T-helper 1 cell (primary cell): ENCODE results near the gene UNC119B.
"Not testable (repeated sequence)": the region's sequence is repeated elsewhere in the genome, so short reads cannot be mapped to it uniquely, and the experiment has no call there.

ENCODE experiments used
- DNase-seq, 5 donors: peaks; one replicate each; pipeline ENCODE4 v3.0.0-alpha.2; 2012 to 2020
- total RNA-seq, 4 donors: gene quantifications; one replicate each; lab custom pipeline; 2026; lab: John Stamatoyannopoulos, UW

The UNC119B gene
- 15.1 to 19.9 (median 16.9) reads per million in 4 donors for total RNA-seq

DNA sequence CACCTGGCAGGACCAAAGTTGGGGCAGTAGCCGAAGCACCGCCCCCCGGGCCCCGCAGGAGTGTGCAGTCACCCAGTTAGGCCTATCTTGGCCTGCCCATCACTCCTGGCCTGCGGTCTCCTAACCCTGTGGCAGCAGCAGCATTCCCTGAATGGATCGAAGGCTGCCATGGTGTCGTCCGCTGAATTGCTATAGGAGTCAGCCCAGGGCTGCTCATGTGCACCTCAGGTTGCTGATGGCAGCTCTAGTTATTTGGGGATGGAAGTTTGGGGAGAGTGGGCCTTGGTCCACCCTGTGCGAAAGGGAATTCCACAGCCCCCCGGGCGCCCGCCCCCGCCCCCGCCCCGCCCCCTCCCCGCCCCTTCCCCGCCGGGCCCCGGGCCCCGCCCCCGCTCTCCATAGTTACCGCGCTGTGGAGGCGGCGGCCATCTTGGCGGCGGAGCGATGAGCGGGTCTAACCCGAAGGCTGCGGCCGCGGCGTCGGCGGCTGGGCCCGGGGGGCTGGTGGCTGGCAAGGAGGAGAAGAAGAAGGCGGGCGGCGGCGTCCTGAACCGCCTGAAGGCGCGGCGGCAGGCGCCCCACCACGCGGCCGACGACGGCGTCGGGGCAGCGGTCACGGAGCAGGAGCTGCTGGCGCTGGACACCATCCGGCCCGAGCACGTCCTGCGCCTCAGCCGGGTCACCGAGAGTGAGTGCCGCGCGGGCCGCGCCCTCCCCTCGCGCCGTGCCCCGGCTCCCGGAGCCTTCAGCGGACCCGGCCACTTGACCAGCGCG lies at the start of gene UNC119B:
UNC119B (plus strand) TSS at position 428 of the 774 bp plus-strand sequence; CDS start at position 445, 17 bp downstream.
- peak; percentile 51 to 78 (median 66) for DNase-seq

DNA sequence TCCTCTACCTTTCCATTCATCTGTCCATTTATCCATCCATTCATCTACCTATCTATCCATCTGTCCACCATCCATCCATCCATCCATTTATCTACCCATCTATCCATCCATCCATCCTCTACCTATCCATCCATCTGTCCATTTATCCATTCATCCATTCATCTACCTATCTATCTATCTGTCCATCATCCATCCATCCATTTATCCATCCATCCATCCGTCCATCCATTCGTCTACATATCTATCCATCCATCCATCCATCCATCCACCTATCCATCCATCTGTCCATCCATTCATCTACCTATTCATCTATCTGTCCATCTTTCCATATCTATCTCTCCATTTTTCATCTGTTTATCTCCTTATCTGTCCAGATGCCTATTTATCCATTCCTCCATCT lies 48.8 kb upstream of the UNC119B start:
- no peak for DNase-seq

DNA sequence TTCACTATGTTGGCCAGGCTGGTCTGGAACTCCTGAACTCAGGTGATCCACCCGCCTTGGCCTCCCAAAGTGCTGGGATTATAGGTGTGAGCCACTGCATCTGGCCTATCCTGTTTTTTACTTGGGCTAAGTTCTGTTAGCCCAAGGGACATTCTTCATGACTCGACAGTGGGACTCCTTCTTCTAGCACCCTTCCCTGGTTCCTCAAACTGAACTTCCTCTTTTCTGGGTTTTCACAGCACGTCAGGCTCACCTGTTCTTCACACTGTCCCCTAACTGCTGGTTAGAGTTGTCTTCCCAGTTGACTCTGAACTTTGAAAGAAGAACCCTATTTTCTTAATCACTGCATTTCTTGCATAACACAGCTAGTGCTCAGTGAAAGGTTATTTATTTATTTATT lies 47.4 kb upstream of the UNC119B start:
- DNase-seq: no peak

DNA sequence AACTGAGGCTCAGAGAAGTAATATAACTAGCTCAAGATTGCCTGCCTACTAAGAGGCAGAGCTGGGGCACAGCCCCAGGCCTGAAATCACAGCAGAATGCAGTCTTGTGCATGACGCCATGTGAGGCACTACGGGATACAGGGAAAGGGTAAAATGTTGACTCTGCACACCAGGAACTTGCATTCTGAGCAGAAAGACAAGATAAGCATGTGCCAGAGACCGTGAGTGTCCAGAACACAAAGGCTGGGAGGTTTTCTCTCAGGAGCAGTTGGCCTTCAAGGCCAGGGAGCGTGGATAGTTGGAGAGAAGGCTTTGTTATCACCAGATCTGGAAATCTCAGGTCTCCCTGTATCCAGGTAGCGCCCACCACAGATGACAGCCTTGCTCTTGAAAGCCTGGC lies 46.5 kb upstream of the UNC119B start:
- DNase-seq: no peak

DNA sequence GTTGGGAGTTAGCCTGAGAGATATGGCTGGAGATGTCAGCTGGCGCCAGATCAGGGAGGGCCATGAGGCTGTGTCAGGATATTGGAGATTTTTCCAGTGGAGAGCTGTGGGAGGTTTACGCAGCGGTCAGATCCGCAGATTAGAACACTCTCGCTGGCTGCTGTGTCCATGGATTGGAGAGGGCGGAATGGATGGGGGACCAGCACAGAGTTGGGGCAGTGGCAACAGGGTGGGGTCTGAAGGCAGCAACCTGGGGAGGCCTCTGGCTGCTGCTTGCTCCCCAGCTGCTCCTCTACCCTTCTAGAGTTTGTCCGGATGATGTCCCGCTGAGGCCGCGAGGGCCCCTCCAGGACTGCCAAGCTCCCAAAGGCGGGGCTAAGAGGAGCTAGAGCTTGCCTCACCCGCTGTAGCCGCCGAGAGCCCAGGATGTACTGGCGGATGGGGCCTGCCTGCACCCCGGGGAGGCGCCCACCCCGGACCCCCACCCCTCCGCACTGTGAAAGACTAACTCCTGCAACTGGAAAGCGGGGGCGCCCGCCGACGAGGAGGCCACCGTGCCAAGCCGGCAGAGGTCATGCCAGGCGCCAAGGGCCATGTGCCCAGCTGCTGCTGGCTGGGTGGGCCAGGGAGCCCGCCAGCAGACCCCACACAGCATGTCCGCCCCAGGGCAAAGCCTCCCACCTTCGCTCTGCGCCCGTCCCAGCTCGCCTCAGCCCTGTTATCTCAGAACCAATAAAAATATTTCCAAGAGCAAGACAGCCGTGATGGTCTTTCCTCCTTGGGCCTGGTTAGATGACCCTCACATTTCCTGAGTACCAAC lies 43.5 kb upstream of the UNC119B start:
- no peak for DNase-seq

DNA sequence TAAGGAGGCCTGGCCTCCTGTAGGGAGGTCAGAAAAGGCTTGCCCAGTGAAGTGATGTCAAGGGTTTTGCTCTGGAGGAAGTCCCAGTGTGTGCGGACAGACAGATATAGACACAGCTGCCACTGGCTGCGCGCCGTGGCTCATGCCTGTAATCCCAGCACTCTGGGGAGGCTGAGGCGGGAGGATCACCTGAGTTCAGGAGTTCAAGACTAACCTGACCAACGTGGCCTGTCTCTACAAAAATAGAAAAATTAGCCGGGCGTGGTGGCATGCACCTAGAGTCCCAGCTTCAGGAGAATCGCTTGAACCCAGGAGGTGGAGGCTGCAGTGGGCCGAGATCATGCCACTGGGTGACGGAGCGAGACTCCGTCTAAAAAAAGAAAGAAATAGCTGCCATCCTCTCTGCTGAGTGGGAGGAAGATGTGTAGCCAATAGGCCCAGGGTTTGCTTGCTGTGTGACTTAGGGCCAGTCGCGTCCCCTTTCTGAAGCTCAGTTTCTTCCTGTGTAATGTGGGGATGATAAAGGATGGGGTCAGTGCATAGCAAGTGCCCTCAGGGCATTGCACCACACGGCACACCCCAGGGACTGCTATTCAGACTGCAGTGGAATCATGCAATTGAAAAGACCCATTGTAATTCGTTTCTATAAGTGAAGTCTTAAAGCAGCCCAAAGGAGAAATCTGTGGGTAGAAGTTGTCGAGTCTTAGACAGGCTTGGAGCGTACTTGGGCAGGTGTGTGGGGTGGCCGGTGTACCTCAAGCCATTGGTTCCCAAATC lies 42.0 kb upstream of the UNC119B start:
- no peak for DNase-seq

DNA sequence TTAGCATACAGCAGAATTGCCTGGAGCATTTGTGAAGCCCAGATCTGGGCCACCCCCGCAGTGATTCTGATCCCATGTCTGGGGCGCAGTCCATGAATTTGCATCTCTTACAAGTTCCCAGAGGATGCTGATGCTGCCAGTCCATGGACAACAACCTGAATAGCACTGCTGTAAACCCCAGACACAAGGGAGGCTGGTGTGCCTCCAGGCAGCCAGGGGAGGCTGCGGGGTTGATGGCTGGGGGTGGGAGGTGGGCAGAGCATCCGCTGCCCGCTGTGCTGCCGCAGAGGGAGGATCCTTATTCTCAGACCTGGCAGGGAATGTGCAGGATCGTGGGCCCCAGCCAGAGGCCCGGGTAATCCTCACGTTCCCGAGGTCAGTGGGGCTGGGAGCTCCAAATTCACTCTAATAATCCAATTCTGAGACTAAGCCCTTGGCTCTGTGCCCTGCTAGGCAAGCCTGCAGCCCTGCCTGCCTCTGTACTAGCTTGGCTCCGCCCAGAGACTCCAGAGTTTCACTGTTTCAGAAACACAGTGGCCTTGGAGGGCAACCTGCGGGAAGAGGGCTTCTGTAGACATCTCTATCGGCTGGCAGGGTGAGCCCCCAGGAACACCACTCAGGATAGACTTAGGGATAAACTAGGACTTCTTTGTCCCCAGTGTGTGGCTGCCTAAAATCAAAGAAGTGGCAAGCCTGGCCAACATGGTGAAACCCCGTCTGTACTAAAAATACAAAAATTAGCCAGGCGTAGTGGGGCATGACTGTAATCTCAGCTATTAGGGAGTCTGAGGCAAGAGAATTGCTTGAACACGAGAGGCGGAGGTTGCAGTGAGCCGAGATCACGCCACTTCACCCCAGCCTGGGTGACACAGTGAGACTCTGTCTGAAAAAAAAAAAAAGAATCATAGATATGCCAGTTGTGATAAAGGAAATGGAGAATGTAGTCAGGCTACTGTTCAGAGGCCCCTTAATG lies 41.1 kb upstream of the UNC119B start:
- DNase-seq: no peak

DNA sequence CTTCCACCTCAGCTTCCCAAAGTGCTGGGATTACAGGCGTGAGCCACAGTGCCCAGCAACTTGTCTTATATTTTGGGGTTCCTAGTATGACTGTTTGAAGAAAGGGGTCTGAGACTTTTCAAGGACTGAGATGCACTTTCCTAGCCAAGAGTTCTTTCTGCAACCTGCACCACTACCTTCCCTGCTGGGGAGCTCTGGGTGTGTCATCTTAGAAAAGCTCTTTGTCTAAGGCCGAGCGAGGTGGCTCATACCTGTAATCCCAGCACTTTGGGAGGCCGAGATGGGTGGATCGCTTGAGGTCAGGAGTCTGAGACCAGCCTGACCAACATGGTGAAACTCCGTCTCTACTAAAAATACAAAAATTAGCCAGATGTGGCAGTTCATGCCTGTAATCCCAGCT lies 40.0 kb upstream of the UNC119B start:
- DNase-seq: not testable (repeated sequence)

DNA sequence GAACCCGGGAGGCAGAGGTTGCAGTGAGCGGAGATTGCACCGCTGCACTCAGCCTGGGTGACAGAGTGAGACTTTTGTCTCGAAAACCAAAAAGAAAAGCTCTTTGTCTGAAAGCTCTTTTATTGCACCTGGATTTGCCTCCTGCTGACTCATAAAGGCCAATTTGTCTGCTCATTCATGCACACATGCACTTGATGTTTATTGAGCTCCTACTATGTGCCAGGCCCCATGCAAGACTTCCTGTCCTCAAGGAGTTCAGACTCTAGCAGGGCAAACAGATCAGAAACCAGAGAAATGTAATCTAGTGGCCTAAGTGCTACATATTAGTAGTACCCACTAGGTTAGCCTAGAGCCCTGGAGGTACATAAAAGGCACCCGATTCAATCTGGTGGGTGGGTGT lies 39.6 kb upstream of the UNC119B start:
- no peak for DNase-seq

DNA sequence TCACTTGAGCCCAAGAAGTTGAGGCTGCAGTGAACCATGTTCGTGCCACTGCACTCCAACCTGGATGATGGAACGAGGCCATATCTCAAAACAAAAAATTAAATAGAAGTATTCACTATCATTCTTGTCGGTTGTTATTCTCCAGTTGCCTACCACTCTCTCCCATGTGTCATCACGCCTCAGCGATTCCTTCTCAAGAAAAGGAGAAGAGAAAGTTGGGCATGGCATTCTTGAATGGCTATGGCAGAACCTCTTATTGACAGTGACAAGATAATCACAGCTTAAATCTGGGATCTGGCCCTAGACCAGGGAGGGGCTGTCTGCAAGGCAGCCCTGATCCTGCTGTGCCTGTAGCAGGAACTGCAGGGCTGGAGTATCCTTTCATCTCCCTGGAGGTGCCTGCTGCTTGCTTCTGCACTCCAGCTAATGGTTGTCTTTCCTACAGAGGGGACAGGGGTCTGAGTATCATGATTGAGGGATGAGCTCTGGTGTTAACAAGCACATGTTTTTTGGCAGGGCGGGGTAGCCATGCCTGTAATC lies 36.1 kb upstream of the UNC119B start:
- DNase-seq: no peak

DNA sequence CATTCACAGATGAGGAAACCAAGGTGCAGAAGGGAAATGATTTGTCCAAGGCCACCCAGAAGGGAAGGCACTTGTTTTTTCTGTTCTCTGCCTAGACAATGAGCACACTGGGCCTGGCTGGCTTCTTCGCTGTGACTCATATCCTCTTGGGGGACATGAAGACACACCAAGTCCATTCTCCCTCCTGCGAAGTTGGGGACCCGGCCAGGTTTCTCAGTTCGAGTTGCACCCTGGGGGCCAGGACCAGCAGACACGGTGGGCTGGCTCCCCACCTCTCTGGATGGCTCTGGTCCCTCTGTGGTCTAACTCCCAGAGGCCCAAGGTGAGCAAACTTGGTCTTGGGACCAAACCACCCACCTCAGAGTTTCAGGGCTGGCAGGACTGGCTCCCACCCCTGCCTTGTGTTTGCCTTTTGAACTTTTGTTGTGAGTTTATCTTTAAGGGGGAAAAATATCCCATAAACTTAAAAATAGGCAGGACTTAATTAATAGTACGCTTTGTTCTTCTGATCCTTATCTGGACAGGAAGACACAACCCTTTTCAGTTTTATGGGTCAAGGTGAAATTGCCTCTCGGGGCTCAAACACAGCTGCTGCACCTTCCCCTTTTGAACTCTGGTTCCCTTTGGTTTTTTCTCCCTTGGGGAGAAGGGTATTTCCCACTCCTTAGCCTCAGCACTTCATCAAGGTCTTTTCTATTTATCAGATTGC lies 32.3 kb upstream of the UNC119B start:
- DNase-seq: peak in 1 of 5 donors; percentile 59

DNA sequence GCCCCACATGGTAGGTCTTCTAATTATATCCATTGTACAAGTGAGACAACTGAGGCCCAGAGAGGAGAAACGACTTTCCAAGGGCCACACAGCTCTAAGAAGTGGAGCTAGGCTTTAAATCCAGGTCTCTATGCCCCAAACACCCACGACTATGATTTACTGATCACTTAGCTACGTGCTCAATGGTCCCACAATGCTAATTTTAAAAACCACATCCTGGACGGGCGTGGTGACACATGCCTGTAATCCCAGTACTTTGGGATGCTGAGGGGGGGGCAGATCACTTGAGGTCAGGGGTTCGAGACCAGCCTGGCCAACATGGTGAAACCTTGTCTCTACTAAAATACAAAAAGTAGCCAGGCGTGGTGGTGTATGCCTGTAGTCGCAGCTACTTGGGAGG lies 31.7 kb upstream of the UNC119B start:
- peak in 1 of 5 donors; percentile 36 for DNase-seq

DNA sequence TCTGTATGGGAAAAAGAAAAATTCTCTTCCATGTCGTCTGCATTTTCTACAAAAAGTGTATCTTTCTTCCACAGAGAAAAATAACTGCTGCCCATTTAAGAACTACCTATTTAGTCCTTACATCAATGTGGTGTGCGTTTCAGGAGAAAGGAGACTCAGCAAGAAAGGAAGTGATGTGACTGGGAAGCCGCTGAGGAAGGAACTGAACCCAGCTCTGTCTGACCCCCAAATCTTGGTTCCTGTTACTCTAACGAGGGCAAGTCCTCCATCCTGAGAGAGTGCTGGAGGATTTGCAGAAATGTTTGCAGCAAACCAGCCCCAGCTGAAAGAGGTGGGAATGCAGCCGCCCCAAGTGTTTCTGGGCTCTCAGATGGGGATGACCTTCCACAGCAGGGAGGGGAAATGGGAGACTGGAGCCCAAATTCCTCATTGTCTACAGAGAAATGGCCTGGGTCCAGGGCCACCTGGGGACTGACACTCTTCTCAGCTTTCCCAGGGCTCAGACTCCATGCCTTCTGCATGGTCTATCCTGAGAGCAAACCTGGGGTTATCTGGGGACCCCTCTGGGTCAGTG lies 30.0 kb upstream of the UNC119B start:
- no peak for DNase-seq

DNA sequence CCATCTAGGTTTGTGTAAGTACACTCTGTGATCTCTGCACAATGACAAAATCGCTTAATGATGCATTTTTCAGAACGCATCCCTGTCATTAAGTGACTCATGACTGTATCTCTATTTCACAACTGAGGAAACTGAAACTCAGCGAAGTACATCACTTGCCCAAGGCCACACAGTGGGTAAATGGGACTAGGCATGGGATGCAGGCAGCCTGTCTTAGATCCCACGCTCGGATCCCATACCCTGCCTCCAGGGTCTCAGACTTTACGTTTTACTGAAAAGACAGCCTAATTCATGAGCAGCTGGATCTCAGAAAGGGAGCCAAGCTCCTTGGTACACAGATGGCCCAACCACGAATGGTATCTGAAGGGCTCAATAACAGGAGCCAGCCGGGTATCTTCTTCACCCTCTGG lies 25.7 kb upstream of the UNC119B start:
- DNase-seq: peak in 1 of 5 donors; percentile 55

DNA sequence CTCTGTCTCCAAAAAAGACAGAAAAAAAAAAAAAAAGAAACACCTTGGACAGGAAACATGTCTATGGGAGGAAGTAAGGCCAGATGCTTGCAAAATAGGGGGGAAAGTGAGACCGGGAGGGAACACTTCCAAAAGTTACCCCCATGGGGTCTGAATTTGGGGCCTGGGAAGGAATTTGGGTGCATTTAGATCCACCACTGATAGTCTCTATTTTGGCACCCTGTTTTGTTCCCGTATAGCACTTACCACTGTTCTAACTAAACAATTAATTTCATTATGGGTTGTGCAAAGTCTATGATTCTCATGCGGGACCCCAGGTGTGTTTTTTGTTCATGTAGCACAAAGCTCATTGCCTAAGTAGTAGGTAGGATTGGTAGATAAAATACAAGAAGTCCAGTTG lies 24.7 kb upstream of the UNC119B start:
- DNase-seq: no peak

DNA sequence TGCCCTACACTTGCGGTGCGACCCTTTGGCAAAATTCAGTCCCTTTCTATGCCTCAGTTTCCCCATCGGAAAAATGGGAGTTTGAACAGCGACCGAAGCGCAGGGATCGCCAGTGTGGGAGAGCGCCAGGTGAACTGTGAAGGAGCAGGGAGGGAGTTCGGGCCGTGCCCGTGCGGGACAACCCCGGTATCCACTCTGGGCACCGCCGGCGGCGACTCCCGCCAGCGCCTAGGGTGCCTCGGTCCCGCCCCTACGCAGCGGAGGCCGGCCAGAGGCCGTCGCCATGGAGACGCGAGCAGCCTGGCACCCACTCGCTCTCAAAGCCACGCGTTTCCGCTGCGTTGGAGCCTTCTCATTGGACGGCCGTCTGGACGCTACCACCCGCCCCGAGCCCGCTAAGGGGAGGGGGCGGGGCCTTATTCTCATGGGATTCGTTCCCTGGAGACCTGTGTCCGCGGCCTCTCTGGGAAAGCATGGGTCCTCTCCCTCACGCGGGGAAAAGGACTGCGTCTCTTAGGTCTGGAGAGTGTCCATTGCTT lies 24.0 kb upstream of the UNC119B start:
- DNase-seq: peak; percentile 96 to 99 (median 97)

DNA sequence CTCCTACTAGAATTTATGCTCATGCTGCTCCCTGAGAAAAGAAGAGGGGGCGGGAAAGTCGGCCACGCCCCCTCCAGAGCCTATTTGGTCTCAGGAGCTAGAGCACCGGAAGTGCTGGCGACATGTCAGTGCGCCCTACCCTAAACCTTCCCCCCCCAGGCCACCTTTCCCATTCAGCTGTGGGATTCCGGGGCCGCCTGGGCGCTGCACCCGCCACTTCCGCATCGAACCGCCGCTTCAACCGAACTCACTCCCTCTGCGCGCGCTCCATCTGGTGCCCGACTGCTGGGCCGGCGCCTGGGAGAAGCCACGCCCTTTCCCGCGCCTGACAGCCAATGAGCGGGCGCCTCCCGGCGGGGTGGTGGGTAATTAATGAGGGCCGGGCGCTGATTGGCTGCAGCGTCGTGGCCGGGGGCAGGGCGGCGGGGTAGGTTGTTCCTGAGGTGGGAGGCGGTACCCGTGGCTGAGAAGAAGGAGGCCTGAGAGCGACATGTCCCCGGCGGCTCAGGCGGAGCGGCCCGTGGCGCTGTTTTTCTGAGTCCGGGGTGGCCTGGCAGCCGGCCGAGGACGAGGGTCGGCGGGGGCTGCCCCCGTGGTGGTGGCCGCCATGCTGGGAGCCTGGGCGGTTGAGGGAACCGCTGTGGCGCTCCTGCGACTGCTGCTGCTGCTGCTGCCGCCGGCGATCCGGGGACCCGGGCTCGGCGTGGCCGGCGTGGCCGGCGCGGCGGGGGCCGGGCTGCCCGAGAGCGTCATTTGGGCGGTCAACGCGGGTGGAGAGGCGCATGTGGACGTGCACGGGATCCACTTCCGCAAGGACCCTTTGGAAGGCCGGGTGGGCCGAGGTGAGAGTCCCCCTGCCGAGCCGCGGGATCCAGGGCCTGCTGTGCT lies 23.3 kb upstream of the UNC119B start, which contains the start of gene MLEC:
MLEC (plus strand) TSS at position 460 of the 888 bp plus-strand sequence; CDS start at position 608, 148 bp downstream.
- peak; percentile 98 to 99 (median 99) for DNase-seq

DNA sequence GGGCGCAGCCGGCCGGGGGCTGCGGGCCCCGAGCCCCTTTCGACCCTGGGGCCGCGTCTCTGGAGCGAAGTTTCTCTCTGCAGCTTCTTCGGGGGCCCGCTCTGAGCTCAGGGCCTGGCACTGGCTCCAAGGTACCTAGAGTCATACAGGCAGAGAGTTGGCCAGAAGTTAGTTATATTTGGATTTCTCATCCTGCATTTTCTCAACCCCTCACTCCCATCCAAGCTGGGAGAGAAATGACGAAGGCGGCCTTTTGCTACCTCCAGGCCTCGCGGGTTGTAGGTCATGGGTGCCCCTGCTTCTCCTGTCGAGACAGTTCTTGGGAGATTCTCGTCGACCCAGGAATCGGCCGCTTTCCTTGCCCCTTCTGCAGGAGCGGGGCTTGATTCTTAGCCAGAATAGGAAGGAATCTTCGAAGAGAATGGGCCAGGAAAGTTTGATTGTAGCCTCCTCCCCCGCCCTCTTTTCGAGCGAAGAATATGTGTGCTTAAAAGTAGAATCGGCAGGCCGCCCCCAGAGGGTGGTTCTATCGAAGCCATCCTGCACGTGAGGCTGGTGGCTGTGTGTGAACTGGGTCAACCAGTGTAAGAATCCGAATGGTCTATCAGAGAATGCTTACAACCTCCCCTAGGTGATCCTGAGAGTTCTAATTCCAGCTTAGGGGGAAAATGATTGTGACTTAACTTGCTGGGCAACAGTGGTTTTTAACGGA lies 22.5 kb upstream of the UNC119B start:
- DNase-seq: peak in 2 of 5 donors; percentile 13 to 27
